HCEC 1CT (cell line): ENCODE results near the gene ACOT11.
"Not testable (repeated sequence)": the region's sequence is repeated elsewhere in the genome, so short reads cannot be mapped to it uniquely, and the experiment has no call there.

ENCODE experiments used
- DNase-seq: peaks from one replicate; pipeline ENCODE4 v3.0.0-alpha.2; 2017

The ACOT11 gene

GRCh38 chr1:54547601-54548388, at the start of gene ACOT11:
TSS of gene ACOT11 (plus strand) at chr1:54548228. CDS start at chr1:54548310, 82 bp downstream.
- DNase-seq: peak; percentile 21

- no peak for DNase-seq
These were observed 49.5 kb upstream of the ACOT11 start for GRCh38 chr1:54498383-54499096.

- DNase-seq: no peak
These were observed 49.0 kb upstream of the ACOT11 start for GRCh38 chr1:54499097-54499359.

- DNase-seq: no peak
These were observed 48.5 kb upstream of the ACOT11 start for GRCh38 chr1:54499360-54500106.

- DNase-seq: no peak
These were observed 48.0 kb upstream of the ACOT11 start for GRCh38 chr1:54500107-54500431.

- DNase-seq: no peak
These were observed 46.2 kb upstream of the ACOT11 start for GRCh38 chr1:54501849-54502248.

GRCh38 chr1:54502342-54502741, 45.7 kb upstream of the ACOT11 start:
- DNase-seq: no peak

- no peak for DNase-seq
These were observed 41.4 kb upstream of the ACOT11 start for GRCh38 chr1:54506594-54506993.

- DNase-seq: no peak
These were observed 40.8 kb upstream of the ACOT11 start for GRCh38 chr1:54507033-54507870.

- no peak for DNase-seq
These were observed 37.2 kb upstream of the ACOT11 start for GRCh38 chr1:54510715-54511270.

GRCh38 chr1:54513921-54514580, 34.0 kb upstream of the ACOT11 start:
- DNase-seq: not testable (repeated sequence)

GRCh38 chr1:54516249-54516920, 31.6 kb upstream of the ACOT11 start:
- DNase-seq: no peak

GRCh38 chr1:54517496-54517895, 30.5 kb upstream of the ACOT11 start:
- no peak for DNase-seq

- no peak for DNase-seq
These were observed 29.5 kb upstream of the ACOT11 start for GRCh38 chr1:54518489-54518888.

- DNase-seq: no peak
These were observed 28.3 kb upstream of the ACOT11 start for GRCh38 chr1:54519709-54520108.

GRCh38 chr1:54520631-54521321, 27.3 kb upstream of the ACOT11 start:
- no peak for DNase-seq

- DNase-seq: not testable (repeated sequence)
These were observed 21.5 kb upstream of the ACOT11 start for GRCh38 chr1:54526565-54526964.

- no peak for DNase-seq
These were observed 19.4 kb upstream of the ACOT11 start for GRCh38 chr1:54528613-54529012.

GRCh38 chr1:54532033-54532432, 16.0 kb upstream of the ACOT11 start:
- DNase-seq: no peak

GRCh38 chr1:54536656-54537055, 11.4 kb upstream of the ACOT11 start:
- DNase-seq: not testable (repeated sequence)

GRCh38 chr1:54537611-54538010, 10.4 kb upstream of the ACOT11 start:
- no peak for DNase-seq
